ENCODE results near the gene CMA1.

Gene CMA1

DNA sequence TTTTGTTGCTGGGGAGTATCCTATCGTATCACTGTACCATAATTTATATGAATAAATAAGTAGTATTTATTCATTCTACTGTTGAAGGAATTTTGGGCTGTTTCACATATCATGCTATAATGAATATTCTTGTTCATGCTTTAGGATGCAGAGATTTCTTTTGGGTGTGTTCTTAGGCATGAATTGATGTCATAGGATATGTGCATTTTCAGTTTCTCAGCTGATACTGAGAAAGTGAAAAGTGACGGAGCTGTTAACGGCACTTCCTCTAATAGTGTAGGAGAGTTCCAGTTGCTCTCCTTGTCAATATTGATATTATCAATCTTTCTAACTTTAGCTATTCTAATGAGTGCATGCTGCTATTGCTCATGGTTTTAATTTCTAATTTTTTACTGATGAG, 42.3 kb downstream of the CMA1 start:
- no peak for DNase-seq (ENCODE audit: low read depth in 2 of 2)

DNA sequence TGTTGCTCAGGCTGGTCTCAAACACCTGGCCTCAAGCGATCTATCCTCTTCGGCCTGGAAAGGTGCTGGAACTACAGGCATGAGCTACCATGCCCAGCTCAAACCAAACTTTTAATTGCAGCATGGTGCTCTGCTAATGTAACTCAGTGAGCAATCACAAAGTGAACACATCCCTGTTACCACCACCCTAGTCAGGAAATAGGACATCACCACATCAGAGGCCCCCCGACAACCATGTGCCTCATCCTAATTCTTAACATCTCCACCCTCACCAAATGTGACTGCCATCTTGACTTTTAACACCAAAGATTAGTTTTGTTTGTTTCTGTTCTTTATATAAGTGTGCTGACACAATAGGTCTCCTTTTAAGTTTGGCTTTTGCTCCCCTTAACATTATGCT, 42.7 kb downstream of the CMA1 start:
- no peak for DNase-seq (ENCODE audit: low read depth in 2 of 2)

DNA sequence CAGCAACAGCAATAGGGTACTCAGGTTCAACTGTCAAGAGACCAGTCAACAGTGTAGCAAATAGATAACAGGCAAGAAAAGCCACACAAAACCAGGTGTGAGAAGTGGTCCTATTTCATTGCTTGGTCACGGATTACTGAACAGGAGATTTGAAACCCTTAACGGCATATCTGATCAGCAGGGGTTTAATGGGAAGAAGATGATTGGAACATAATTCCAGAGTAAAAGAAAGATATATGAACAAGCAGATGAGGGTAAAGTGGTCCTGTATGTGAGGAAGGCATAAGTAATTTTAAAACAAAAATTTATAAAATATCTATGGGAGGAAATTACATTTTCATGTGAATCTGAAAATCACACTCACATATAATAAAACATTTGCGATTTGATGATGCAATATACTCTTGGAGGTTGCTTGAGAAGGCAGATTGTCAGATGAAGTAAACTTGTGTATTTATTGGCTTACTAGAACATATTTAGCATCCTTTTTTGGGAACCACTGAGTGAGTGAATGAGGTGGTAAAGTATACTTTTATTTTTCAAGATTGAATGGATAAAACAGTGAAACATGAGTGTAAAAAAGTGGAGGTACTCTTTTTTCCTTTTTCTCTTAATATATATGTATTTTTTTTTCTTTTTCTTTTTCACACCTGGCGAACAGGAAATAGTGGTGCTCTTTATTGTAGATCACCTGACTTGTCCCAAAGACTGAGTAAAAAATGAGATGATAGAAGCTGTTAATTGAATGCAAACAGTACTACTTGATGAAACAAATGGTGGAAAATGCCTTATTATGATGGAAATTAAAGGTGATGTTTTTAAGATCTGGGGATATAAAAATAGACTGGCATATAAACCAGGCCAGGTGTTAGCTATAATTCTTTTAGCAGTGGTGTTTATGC, 43.9 kb downstream of the CMA1 start:
- DNase-seq (ENCODE audit: low read depth in 2 of 2): no peak

DNA sequence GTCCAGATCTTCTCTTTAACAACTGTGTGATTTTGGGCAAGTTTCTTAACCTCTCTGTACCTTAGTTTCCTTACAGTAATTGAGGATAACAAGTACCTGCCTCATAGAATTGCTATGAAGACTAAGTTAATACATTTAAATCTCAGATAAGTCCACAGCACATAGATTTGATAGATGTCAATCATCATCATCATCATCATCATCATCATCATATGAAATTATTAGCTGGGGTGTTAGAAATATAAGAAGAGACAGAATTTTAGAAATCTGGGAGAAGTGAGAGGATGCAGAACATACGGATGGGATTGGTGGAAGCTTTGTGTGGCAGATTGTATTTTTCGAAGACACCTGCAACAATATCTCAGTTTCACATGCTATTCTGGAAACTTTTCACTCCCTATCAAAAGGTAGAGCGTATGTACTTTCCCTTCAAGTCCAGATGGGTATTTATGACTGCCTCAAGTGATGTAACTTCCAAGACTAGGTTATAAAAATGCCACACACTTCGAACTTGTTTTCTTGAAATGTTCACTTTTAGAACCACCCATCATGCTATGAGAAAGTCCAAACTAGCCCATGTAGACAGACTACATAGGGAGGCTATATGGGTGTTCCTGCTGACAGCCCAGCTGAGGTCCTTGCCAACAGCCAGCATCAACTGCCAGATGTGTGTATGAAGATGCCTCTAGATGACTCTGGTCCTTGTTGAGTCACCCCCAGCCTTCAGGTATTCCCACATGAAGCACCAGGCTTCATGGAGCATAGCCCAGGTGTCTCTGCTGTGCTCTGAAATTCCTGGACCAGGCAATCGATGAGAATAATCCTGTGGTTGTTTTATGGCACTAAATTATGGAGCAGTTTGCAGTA, 44.8 kb downstream of the CMA1 start:
- no peak for DNase-seq (ENCODE audit: low read depth in 2 of 2)

DNA sequence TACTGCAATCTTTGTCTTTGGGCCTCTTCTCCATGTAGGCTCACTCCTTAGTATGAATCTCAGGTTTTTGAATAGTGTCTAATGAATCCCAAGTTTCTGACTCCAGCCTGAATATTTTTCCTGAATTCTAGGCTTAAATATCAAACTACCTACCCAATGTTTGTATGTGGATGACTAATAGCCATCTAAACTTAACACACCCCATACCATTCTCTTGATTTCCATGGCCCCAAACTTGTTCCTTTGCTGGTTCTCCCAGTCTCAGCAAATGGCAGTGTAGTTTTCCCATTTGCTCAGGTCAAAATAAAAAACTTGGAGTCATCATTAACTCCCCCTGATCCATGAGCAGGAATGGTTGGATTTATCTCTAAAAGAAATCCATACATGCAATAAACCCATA, 46.7 kb downstream of the CMA1 start:
- DNase-seq (ENCODE audit: low read depth in 2 of 2): no peak

DNA sequence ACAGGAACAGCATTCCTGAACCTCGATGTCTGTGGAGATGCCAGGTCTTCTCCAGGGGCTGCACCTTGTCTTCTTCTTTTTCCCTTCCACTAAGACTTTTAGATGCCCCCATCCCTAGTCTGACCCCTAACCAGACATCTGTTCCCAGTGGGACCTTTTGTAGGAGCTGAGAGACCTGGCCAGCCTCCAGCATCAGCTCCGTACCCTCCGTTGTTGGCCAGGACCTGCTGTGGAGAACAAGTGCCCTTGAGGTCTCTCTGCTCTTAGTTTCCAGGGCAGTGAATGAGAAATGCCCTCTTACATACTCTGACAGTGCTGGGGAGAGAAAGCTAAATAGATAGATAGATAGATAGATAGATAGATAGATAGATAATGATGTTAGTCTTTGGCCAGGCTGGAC, 48.7 kb downstream of the CMA1 start:
- DNase-seq (ENCODE audit: low read depth in 2 of 2): no peak

DNA sequence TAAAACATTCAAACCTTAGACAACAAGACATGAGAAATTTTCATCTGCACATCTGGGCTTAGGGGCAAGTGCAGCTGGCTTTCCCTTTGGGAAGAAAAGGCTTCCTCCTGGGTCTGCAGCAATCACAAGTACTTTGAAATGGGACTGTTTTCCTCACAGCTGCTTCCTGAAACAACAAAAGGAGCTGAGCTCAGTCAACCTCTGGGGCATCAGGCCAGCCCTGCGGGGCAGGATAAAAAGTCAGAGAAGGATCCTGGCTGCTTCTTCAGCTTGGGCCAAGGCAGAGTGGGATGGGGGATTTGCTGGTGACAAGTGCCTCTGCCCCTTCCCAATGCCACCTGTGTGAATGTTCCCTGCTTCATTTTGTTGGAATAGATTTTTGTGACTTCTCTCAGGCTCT, 49.3 kb downstream of the CMA1 start:
- no peak for DNase-seq (ENCODE audit: low read depth in 2 of 2)

DNA sequence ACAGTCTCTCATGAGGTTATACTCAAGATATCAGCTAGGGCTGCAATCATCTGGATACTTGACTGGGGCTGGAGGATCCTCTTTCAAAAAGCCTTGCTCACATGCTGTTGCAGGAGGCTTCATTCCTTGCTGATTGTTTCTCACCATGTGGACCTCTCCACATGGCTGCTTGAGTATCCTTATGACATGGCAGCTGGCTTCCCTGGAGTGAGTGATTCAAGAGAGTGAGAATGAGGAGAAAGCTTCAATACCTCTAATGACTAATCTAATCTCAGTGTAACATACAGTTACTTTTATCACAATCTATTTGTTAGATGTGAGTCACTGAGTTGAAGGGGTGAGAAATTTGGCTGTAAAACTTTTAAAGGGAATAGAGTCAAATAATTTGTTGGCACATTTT, 51.1 kb downstream of the CMA1 start:
- DNase-seq (ENCODE audit: low read depth in 2 of 2): no peak
